Stimulated activated CD8-positive, alpha-beta memory T cell treated with anti-CD3 and anti-CD28 coated beads, Interleukin-12 subunit alpha, Interleukin-12 subunit beta, amount 100 ng/mL, for 4 hours (primary cell): ENCODE results near the gene HNMT.
"Not testable (repeated sequence)": the region's sequence is repeated elsewhere in the genome, so short reads cannot be mapped to it uniquely, and the experiment has no call there.

Source experiments
- DNase-seq: peaks from one replicate; pipeline ENCODE4 v3.0.0-alpha.2; 2020; ENCODE audit warnings: low read depth

The HNMT gene

GRCh38 chr2:137964066-137964858 lies at the start of gene HNMT:
HNMT (plus strand) TSS chr2:137964473; CDS start chr2:137964492, 19 bp downstream.
- no peak for DNase-seq

- DNase-seq, result no peak
These were observed 43.0 kb upstream of the HNMT start for GRCh38 chr2:137921105-137921880.

DNA sequence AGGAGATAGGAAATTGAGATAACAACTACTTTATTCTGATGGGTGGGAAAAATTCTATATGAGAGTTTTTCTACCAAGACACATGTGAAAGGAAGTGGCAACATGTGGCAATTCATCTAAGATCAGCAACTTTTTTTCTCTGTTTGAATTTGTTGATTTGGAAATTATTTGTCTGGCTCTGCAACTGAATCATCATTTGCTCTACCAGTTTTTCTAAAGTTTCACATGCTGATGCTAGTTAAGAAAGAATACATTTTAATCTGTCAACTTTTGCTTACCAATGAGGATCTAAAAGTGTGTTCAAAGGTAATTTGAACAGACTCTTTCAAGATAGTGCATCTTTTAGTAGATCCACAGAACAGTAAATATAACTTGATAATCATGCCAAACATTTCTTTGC lies 42.1 kb upstream of the HNMT start:
- DNase-seq, result not testable (repeated sequence)

- DNase-seq, result no peak
These were observed 40.3 kb upstream of the HNMT start for GRCh38 chr2:137924019-137924418.

GRCh38 chr2:137925599-137925998 lies 38.7 kb upstream of the HNMT start:
- DNase-seq, result no peak

DNA sequence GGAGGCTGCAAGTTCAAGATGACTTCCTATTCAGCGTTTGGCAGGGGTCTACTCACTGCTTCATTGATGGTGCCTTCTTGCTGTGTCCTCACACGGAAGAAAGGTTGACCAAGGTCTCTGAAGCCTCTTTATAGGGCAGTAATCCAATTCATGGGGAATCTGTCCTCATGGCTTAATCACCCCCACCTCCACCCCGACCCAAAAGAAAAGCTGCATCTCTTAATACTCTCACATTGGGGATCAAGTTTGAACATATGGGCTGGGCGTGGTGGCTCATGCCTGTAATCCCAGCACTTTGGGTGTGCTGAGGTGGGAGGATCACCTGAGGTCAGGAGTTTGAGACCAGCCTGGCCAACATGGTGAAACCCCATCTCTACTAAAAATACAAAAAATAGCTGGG lies 36.4 kb upstream of the HNMT start:
- no peak for DNase-seq

GRCh38 chr2:137928547-137929518 lies 35.4 kb upstream of the HNMT start:
- DNase-seq, result no peak

- no peak for DNase-seq
These were observed 34.8 kb upstream of the HNMT start for GRCh38 chr2:137929519-137929916.

DNA sequence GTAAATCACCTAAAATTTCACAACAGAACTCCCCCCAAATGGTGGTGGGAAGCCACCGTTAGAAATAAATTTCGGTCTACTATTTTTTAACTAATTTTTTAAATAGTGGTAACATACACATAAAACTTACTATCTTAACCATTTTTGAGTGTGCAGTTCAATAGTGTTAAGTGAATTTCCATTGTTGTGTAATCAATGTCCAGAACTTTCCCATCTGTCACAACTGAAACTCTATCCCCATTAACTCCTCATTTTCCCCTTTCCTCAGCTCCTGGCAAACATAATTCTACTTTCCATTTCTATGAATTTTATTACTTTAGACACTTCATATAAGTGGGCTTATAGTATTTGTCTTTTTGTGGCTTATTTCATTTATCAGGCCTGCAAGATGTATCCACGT lies 34.1 kb upstream of the HNMT start:
- DNase-seq, result no peak

GRCh38 chr2:137935591-137935990 lies 28.7 kb upstream of the HNMT start:
- no peak for DNase-seq

DNA sequence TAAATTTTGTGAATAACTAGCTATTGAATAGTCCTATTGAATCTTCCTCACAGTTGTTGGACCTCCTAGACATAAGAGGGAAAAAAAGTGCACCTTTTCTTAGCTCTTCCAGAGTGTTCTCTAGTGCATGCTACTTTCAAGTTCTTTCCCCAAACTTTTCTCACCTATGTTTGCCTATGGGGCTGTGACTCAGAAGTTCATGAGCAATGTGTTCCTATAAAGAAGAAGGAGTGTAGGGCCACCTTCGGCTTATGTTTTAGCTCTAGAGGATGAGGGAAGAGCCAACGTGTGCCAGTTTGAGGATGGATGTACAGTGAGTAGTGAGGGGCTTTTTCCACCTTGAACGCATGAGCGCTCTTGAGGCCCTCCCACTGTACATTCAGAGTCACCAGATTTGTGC lies 27.0 kb upstream of the HNMT start:
- DNase-seq, result no peak

DNA sequence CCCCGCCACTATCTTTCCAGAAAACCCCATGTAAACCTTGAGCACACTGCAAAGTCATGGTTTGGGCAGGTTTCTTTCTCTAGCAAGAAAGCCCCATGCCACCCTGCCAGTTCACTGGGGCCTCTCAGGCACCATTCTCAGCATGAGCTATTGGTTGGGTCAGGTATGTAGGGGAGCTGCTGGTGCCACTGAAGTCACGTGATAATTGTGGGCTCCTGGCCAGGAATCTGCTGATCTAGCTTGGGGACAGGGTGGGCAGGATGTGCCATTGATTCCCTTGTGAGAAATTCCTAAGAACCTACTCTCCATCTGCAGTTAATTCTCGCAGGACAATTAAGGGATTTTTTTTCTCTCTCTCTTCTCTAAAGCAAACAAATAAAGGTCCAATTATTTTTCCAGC lies 26.5 kb upstream of the HNMT start:
- DNase-seq, result no peak

- DNase-seq, result no peak
These were observed 26.1 kb upstream of the HNMT start for GRCh38 chr2:137938204-137938603.

DNA sequence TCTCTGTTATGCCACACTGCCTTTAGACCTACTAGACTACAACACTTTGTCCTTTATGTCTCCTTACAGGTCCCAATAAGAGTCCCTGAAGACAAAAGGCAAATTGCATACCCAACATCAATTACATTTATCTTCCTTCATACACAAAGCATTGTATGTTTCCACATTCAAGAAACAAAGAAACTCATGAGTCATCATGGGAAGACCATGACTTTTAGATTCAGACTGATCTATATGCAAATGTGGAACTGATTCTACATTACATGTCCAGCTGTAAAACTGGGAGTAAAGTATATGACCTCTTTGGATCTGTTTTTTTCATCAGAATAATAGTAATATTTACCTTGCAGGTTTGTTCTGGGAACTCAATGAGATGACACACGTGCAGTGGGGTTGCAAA lies 25.2 kb upstream of the HNMT start:
- no peak for DNase-seq

DNA sequence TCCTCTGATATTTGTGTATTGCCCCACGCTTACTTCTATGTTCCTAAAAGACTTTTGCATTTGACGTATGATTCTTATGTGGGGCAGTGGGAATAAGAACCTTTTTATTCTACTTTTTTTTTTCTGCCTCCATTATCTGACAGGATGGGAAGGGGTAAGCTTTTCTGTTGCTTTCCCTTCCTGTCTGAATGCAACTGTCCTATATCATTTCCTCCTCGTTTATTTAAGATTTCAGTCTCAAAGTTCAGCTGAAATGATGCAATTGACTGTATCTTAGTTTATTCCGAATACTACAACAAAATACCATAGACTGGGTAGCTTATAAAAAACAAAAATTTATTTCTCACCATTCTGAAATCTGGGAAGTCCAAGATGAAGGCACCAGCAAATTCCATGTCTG lies 24.1 kb upstream of the HNMT start:
- DNase-seq, result no peak

- DNase-seq, result no peak
These were observed 22.0 kb upstream of the HNMT start for GRCh38 chr2:137942037-137942832.

GRCh38 chr2:137942833-137943677 lies 21.2 kb upstream of the HNMT start:
- DNase-seq, result no peak

DNA sequence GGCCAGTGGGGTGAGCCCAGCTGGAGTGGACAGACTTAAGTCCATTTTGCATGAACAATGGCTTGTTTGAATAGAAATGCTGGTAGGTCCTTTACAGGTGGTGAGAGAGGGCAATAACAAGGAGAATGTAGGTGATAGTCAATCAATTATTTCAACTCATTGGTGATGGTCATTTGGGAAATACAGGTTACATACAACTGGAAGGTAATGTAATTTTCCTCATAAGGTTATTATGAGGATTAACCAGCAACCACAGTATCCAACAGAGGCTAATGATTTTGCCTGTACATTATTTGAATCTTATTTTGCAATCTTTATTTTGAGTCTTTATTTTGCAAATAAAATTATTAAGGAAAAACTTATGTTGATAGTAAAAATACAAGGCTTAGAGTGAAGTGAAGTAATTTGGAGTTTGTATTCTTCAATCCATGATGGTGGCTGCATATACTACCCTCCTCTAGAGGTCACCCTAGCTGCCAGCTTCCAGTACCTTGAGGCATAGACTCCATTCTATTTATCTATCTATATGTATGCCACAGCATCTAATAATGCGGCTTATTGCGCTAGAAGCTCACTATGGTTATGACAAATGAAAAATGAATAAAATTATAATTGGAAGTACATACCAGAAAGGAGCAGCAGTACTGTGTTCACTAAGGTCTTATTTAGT lies 20.5 kb upstream of the HNMT start:
- DNase-seq, result no peak

GRCh38 chr2:137944714-137945113 lies 19.6 kb upstream of the HNMT start:
- no peak for DNase-seq

- no peak for DNase-seq
These were observed 19.0 kb upstream of the HNMT start for GRCh38 chr2:137945229-137945628.
